Dendritic cell treated with granulocyte-macrophage colony-stimulating factor and Interleukin-4, amounts not matched to agents 40 ng/mL and 50 ng/mL, for 4 days (primary cell): ENCODE results near the gene URB1.
"Not testable (repeated sequence)": the region's sequence is repeated elsewhere in the genome, so short reads cannot be mapped to it uniquely, and the experiment has no call there.

Experiments used
- H3K27ac Mint-ChIP-seq: one replicate; pipeline ENCODE4 v1.8.0; 2022; ENCODE audit warnings: mild to moderate bottlenecking, mixed read lengths
- H3K27me3 Mint-ChIP-seq: one replicate; pipeline ENCODE4 v1.8.0; 2022; ENCODE audit warnings: mild to moderate bottlenecking, mixed read lengths
- H3K36me3 Mint-ChIP-seq: one replicate; pipeline ENCODE4 v1.8.0; 2022; ENCODE audit warnings: low read depth, mixed read lengths
- H3K4me1 Mint-ChIP-seq: one replicate; pipeline ENCODE4 v1.8.0; 2022; ENCODE audit warnings: low read depth, mixed read lengths
- H3K4me3 Mint-ChIP-seq: one replicate; pipeline ENCODE4 v1.8.0; 2022; ENCODE audit warnings: mild to moderate bottlenecking, moderate library complexity, mixed read lengths
- H3K9me3 Mint-ChIP-seq: one replicate; pipeline ENCODE4 v1.8.0; 2022; ENCODE audit warnings: mixed read lengths
- intact Hi-C: fragments of 100-400 bp; cut with micrococcal nuclease; formaldehyde crosslinking; loops from one replicate; pipeline ENCODE4 v1.15.0; 2022

Gene URB1

DNA sequence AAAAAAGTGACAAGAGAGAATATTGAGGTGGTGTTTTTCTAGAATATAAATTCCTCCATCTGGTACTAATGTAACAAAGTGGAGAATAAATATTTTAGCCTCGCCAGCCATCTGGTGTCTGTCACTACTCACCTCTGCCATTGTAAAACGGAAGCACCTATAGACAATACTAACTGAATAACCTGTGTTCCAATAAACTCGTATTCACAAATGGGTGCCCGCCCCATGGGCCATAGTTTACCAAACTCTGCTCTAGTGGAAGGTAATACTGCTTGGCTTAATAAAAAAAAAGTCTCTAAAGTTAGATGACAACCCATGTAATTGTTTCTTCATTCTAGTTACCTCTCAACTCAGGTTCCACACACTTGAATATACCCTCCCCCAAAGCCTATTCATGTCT, 122.1 kb downstream of the URB1 start:
- peaks cover 54% of the 10 kb centered on the region for H3K36me3 Mint-ChIP-seq
- H3K27me3 Mint-ChIP-seq, result no peaks in the 10 kb centered on the region
- H3K9me3 Mint-ChIP-seq, result no peaks in the 10 kb centered on the region
- no peak overlapping the region for H3K4me3 Mint-ChIP-seq
- H3K4me1 Mint-ChIP-seq, result no peaks in the 10 kb centered on the region
- intact Hi-C loops, result no loop called here
- no peak overlapping the region for H3K27ac Mint-ChIP-seq

GRCh38 chr21:32265321-32265720, 127.5 kb downstream of the URB1 start:
- peaks cover 26% of the 10 kb centered on the region for H3K36me3 Mint-ChIP-seq
- H3K4me1 Mint-ChIP-seq, H3K27me3 Mint-ChIP-seq, H3K9me3 Mint-ChIP-seq, H3K27ac Mint-ChIP-seq, H3K4me3 Mint-ChIP-seq, intact Hi-C loops: not testable (repeated sequence)

DNA sequence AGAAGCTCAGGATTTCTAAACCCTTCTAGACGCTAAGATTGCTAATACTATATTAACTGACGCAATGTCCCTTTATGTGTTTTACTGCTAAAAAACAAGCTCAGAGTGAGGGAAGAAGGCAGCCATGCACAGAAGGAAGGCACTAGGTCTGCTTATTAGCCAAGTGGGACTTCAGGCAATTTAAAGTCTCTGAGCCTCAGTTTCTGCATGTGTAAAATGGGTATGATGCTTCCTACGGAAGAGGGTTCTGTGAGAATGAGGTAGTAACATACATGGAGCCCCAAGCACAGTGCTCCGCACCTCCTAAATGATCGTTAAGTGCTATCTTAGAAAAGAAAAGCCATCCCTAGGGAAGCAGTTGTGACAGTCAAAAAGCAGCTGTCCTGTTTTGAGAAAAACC, 130.9 kb downstream of the URB1 start:
- H3K27ac Mint-ChIP-seq, result no peak overlapping the region
- no peak overlapping the region for H3K4me3 Mint-ChIP-seq
- peaks cover 8% of the 10 kb centered on the region for H3K36me3 Mint-ChIP-seq
- H3K4me1 Mint-ChIP-seq, result no peaks in the 10 kb centered on the region
- intact Hi-C loops, result no loop called here
- no peaks in the 10 kb centered on the region for H3K9me3 Mint-ChIP-seq
- H3K27me3 Mint-ChIP-seq, result no peaks in the 10 kb centered on the region
